ENCODE data around the gene DENND11.

DNA sequence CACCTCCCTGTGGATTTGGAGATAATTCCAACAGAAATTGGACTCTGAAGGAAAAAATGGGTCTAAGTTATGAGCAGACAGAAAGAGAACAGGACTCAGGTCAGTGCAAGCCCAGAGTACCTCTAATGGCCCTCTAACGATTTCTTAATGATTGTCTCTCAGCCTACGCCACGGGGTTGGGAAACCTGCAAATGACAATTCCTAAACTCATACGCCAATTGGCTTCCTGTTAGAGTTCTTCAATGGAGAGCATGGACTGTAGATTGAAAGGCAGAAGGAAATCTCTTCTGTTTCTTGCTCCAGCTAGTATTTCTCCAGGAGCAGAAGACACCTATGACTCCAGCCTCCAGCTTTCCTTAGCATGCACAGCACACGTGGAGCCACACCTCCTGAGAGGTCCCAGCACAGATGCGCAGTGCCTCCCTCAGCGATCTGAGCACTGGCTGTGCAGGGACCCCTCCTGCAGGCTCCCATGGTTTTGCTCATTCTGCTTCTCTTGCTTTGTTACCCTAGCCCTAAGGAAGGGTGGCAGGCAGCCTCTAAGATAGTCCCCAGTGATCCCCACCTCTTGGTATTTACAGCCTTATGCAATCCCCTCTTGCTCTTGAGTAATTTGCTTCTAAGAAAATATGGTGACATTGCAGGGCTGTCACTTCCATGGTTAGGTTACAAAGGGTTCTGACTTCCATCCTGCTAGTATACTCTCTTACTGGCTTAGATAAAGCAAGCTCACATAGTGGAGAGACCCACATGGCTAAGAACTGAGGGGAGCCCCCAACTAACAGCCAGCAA lies 30.1 kb downstream of the DENND11 start:
- TF ChIP-seq, protein P1, sequence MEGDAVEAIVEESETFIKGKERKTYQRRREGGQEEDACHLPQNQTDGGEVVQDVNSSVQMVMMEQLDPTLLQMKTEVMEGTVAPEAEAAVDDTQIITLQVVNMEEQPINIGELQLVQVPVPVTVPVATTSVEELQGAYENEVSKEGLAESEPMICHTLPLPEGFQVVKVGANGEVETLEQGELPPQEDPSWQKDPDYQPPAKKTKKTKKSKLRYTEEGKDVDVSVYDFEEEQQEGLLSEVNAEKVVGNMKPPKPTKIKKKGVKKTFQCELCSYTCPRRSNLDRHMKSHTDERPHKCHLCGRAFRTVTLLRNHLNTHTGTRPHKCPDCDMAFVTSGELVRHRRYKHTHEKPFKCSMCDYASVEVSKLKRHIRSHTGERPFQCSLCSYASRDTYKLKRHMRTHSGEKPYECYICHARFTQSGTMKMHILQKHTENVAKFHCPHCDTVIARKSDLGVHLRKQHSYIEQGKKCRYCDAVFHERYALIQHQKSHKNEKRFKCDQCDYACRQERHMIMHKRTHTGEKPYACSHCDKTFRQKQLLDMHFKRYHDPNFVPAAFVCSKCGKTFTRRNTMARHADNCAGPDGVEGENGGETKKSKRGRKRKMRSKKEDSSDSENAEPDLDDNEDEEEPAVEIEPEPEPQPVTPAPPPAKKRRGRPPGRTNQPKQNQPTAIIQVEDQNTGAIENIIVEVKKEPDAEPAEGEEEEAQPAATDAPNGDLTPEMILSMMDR (IDR thresholded peaks at IDR 0.05; ENCODE audit: poor library complexity), result no peak
- TF ChIP-seq EZH2 (IDR thresholded peaks at IDR 0.05; ENCODE audit: borderline replicate concordance), result no peak
- TF ChIP-seq EZH2phosphoT487 (IDR thresholded peaks at IDR 0.05; ENCODE audit: low read depth, severe bottlenecking, unreplicated experiment), result no peak
